GM12873 (cell line): ENCODE measurements around the gene PLAU.

Source experiments
- CTCF ChIP-seq: IDR thresholded peaks from 2 replicates; pipeline ENCODE4 v1.5.1; 2012; ENCODE audit warnings: low read depth, mild to moderate bottlenecking, moderate library complexity, low read length, control low read depth; ENCODE audit not compliant: insufficient read depth; ENCODE audit errors: missing control alignments

PLAU gene

GRCh38 chr10:73955719-73956118 lies 44.8 kb downstream of the PLAU start:
- TF ChIP-seq CTCF, result no peak

GRCh38 chr10:73956476-73957359 lies 45.8 kb downstream of the PLAU start:
- no peak for TF ChIP-seq CTCF

- TF ChIP-seq CTCF, result no peak
Observed at GRCh38 chr10:73959484-73960243, 48.7 kb downstream of the PLAU start.

- TF ChIP-seq CTCF, result no peak
Observed at GRCh38 chr10:73962386-73962785, 51.5 kb downstream of the PLAU start.

GRCh38 chr10:73964743-73965142 lies 53.8 kb downstream of the PLAU start:
- no peak for TF ChIP-seq CTCF

GRCh38 chr10:73965890-73966768 lies 55.2 kb downstream of the PLAU start:
- no peak for TF ChIP-seq CTCF

- TF ChIP-seq CTCF, result no peak
Observed at GRCh38 chr10:73967022-73967429, 56.1 kb downstream of the PLAU start.
